ENCODE measurements around the gene MEGF10. TPM values are rescaled to one million over a fixed set of nuclear protein-coding genes. Genes with fewer than 3 reads are reported as not detected.
A peak's percentile ranks its signal among the peaks of the same experiment; 100 is the strongest.
"Not testable (repeated sequence)": the region's sequence is repeated elsewhere in the genome, so short reads cannot be mapped to it uniquely, and the experiment has no call there.

MEGF10 gene
- polyA plus RNA-seq: under 1 TPM in 2 of 4 donors, not detected in 2; 0.31 to 0.35 TPM
- long read RNA-seq, donor 1: 0 reads
- long read RNA-seq, donor 2: 0 reads
- long read RNA-seq, donor 3: 0 reads
- long read RNA-seq, donor 4: 0 reads
- long read RNA-seq, donor 5: 0 reads
- long read RNA-seq, donor 6: 0 reads
- long read RNA-seq, donor 7: 0 reads
- long read RNA-seq, donor 8: 0 reads
- long read RNA-seq, donor 9: 0 reads
- long read RNA-seq, donor 10: 0 reads

- DNase-seq: peak; percentile 32 to 64
- Histone ChIP-seq H3K36me3 (ENCODE audit: control insufficient read depth in 3 of 3, insufficient read depth in 2 of 3, low read depth in 1 of 3, low read length in 3 of 3) (no peaks in the 10 kb centered on the region), H3K9me3 (ENCODE audit: control insufficient read depth in 2 of 2, insufficient read depth in 1 of 2, low read depth in 1 of 2, low read length in 1 of 2) (no peaks in the 10 kb centered on the region), H3K27ac (ENCODE audit: low read depth in 1 of 3, low read length in 2 of 3) (no peak within 1 kb of the TSS), H3K4me3 (ENCODE audit: low read depth in 1 of 3, low read length in 3 of 3) (peak within 1 kb of the TSS in 2 of 3 donors; percentile 39 to 47), H3K4me1 (ENCODE audit: control insufficient read depth in 3 of 3, insufficient read depth in 2 of 3, low read depth in 1 of 3, low read length in 2 of 3) (peaks cover 0 to 7% (median 0%) of the 10 kb centered on the region in 3 donors), H3K27me3 (ENCODE audit: control insufficient read depth in 3 of 3, insufficient read depth in 3 of 3, low read length in 3 of 3) (peaks cover 2 to 13% (median 10%) of the 10 kb centered on the region in 3 donors)
- FAIRE-seq: no peak
- WGBS, 3 donors: 0 to 3% (median 2%) methylated on average over 58 to 61 of the region's 61 CpGs
Measured at GRCh38 chr5:127290019-127290945, at the start of gene MEGF10. Gene MEGF10, plus strand, starts transcription at chr5:127290796. Its CDS starts 40,513 bp downstream, at chr5:127331309.

- DNase-seq: no peak
- WGBS, 3 donors: 21 to 51% (median 49%) methylated on average over 1 of the region's 1 CpG
Measured at GRCh38 chr5:127243011-127243410, 47.6 kb upstream of the MEGF10 start.

GRCh38 chr5:127254729-127255284 is 35.8 kb upstream of the MEGF10 start:
- Histone ChIP-seq H3K36me3 (ENCODE audit: control insufficient read depth in 3 of 3, insufficient read depth in 2 of 3, low read depth in 1 of 3, low read length in 3 of 3) (no peaks in the 10 kb centered on the region), H3K4me3 (ENCODE audit: low read depth in 1 of 3, low read length in 3 of 3) (no peak overlapping the region), H3K27ac (ENCODE audit: low read depth in 1 of 3, low read length in 2 of 3) (no peak overlapping the region), H3K9me3 (ENCODE audit: control insufficient read depth in 2 of 2, insufficient read depth in 1 of 2, low read depth in 1 of 2, low read length in 1 of 2) (peaks cover 2 to 18% of the 10 kb centered on the region in 2 donors), H3K4me1 (ENCODE audit: control insufficient read depth in 3 of 3, insufficient read depth in 2 of 3, low read depth in 1 of 3, low read length in 2 of 3) (no peaks in the 10 kb centered on the region), H3K27me3 (ENCODE audit: control insufficient read depth in 3 of 3, insufficient read depth in 3 of 3, low read length in 3 of 3) (no peaks in the 10 kb centered on the region)
- 96 to 98% (median 97%) methylated on average over 3 of the region's 3 CpGs for WGBS, 3 donors
- no peak for DNase-seq
- FAIRE-seq: no peak

More at GRCh38 chr5:127243011-127243410, 47.6 kb upstream of the MEGF10 start:
- Histone ChIP-seq H3K36me3 (ENCODE audit: control insufficient read depth in 3 of 3, insufficient read depth in 2 of 3, low read depth in 1 of 3, low read length in 3 of 3) (no peaks in the 10 kb centered on the region), H3K9me3 (ENCODE audit: control insufficient read depth in 2 of 2, insufficient read depth in 1 of 2, low read depth in 1 of 2, low read length in 1 of 2) (peaks cover 0 to 4% of the 10 kb centered on the region in 2 donors), H3K27me3 (ENCODE audit: control insufficient read depth in 3 of 3, insufficient read depth in 3 of 3, low read length in 3 of 3) (no peaks in the 10 kb centered on the region), H3K27ac (ENCODE audit: low read depth in 1 of 3, low read length in 2 of 3) (no peak overlapping the region), H3K4me1 (ENCODE audit: control insufficient read depth in 3 of 3, insufficient read depth in 2 of 3, low read depth in 1 of 3, low read length in 2 of 3) (no peaks in the 10 kb centered on the region), H3K4me3 (ENCODE audit: low read depth in 1 of 3, low read length in 3 of 3) (no peak overlapping the region)
- no peak for FAIRE-seq

- Histone ChIP-seq H3K36me3 (ENCODE audit: control insufficient read depth in 3 of 3, insufficient read depth in 2 of 3, low read depth in 1 of 3, low read length in 3 of 3) (no peaks in the 10 kb centered on the region), H3K27ac (ENCODE audit: low read depth in 1 of 3, low read length in 2 of 3) (no peak overlapping the region), H3K9me3 (ENCODE audit: control insufficient read depth in 2 of 2, insufficient read depth in 1 of 2, low read depth in 1 of 2, low read length in 1 of 2) (peaks cover 2 to 18% of the 10 kb centered on the region in 2 donors), H3K4me3 (ENCODE audit: low read depth in 1 of 3, low read length in 3 of 3) (no peak overlapping the region), H3K27me3 (ENCODE audit: control insufficient read depth in 3 of 3, insufficient read depth in 3 of 3, low read length in 3 of 3) (no peaks in the 10 kb centered on the region), H3K4me1 (ENCODE audit: control insufficient read depth in 3 of 3, insufficient read depth in 2 of 3, low read depth in 1 of 3, low read length in 2 of 3) (no peaks in the 10 kb centered on the region)
- 35 to 65% (median 60%) methylated on average over 2 of the region's 2 CpGs for whole genome bisulfite sequencing, 3 donors
- DNase-seq (peak; percentile 7 to 51), FAIRE-seq (no peak)
Measured at GRCh38 chr5:127256886-127257597, 33.6 kb upstream of the MEGF10 start.

GRCh38 chr5:127260686-127261085 is 29.9 kb upstream of the MEGF10 start:
- no peak overlapping the region for H3K27ac ChIP-seq (ENCODE audit: low read depth in 1 of 3, low read length in 2 of 3)
- no peaks in the 10 kb centered on the region for H3K4me1 ChIP-seq (ENCODE audit: control insufficient read depth in 3 of 3, insufficient read depth in 2 of 3, low read depth in 1 of 3, low read length in 2 of 3)
- peaks cover 0 to 8% of the 10 kb centered on the region in 2 donors for H3K9me3 ChIP-seq (ENCODE audit: control insufficient read depth in 2 of 2, insufficient read depth in 1 of 2, low read depth in 1 of 2, low read length in 1 of 2)
- H3K27me3 ChIP-seq (ENCODE audit: control insufficient read depth in 3 of 3, insufficient read depth in 3 of 3, low read length in 3 of 3): no peaks in the 10 kb centered on the region
- FAIRE-seq (no peak), DNase-seq (no peak)
- H3K36me3 ChIP-seq (ENCODE audit: control insufficient read depth in 3 of 3, insufficient read depth in 2 of 3, low read depth in 1 of 3, low read length in 3 of 3): no peaks in the 10 kb centered on the region
- 80 to 86% (median 82%) methylated on average over 3 of the region's 3 CpGs for WGBS, 3 donors
- no peak overlapping the region for H3K4me3 ChIP-seq (ENCODE audit: low read depth in 1 of 3, low read length in 3 of 3)

- H3K27me3 ChIP-seq (ENCODE audit: control insufficient read depth in 3 of 3, insufficient read depth in 3 of 3, low read length in 3 of 3); H3K27ac ChIP-seq (ENCODE audit: low read depth in 1 of 3, low read length in 2 of 3); DNase-seq; H3K36me3 ChIP-seq (ENCODE audit: control insufficient read depth in 3 of 3, insufficient read depth in 2 of 3, low read depth in 1 of 3, low read length in 3 of 3); H3K4me1 ChIP-seq (ENCODE audit: control insufficient read depth in 3 of 3, insufficient read depth in 2 of 3, low read depth in 1 of 3, low read length in 2 of 3); H3K9me3 ChIP-seq (ENCODE audit: control insufficient read depth in 2 of 2, insufficient read depth in 1 of 2, low read depth in 1 of 2, low read length in 1 of 2); FAIRE-seq; H3K4me3 ChIP-seq (ENCODE audit: low read depth in 1 of 3, low read length in 3 of 3): not testable (repeated sequence)
- 100% methylated on average over 1 of the region's 1 CpG; no CpG with 5 or more reads in 1 of the 3 donors for WGBS, 3 donors
Measured at GRCh38 chr5:127265473-127265872, 25.1 kb upstream of the MEGF10 start.

- not testable (repeated sequence) for H3K4me3 ChIP-seq (ENCODE audit: low read depth in 1 of 3, low read length in 3 of 3); DNase-seq; H3K9me3 ChIP-seq (ENCODE audit: control insufficient read depth in 2 of 2, insufficient read depth in 1 of 2, low read depth in 1 of 2, low read length in 1 of 2); H3K4me1 ChIP-seq (ENCODE audit: control insufficient read depth in 3 of 3, insufficient read depth in 2 of 3, low read depth in 1 of 3, low read length in 2 of 3); H3K36me3 ChIP-seq (ENCODE audit: control insufficient read depth in 3 of 3, insufficient read depth in 2 of 3, low read depth in 1 of 3, low read length in 3 of 3); H3K27ac ChIP-seq (ENCODE audit: low read depth in 1 of 3, low read length in 2 of 3); FAIRE-seq; H3K27me3 ChIP-seq (ENCODE audit: control insufficient read depth in 3 of 3, insufficient read depth in 3 of 3, low read length in 3 of 3)
- WGBS, 3 donors: 31 to 54% (median 43%) methylated on average over 9 of the region's 9 CpGs
Measured at GRCh38 chr5:127268342-127268741, 22.3 kb upstream of the MEGF10 start.

- H3K36me3 ChIP-seq (ENCODE audit: control insufficient read depth in 3 of 3, insufficient read depth in 2 of 3, low read depth in 1 of 3, low read length in 3 of 3); FAIRE-seq; DNase-seq; H3K9me3 ChIP-seq (ENCODE audit: control insufficient read depth in 2 of 2, insufficient read depth in 1 of 2, low read depth in 1 of 2, low read length in 1 of 2); H3K27ac ChIP-seq (ENCODE audit: low read depth in 1 of 3, low read length in 2 of 3); H3K27me3 ChIP-seq (ENCODE audit: control insufficient read depth in 3 of 3, insufficient read depth in 3 of 3, low read length in 3 of 3); H3K4me1 ChIP-seq (ENCODE audit: control insufficient read depth in 3 of 3, insufficient read depth in 2 of 3, low read depth in 1 of 3, low read length in 2 of 3); H3K4me3 ChIP-seq (ENCODE audit: low read depth in 1 of 3, low read length in 3 of 3): not testable (repeated sequence)
- 91 to 93% (median 92%) methylated on average over 4 of the region's 4 CpGs for WGBS, 3 donors
Measured at GRCh38 chr5:127270713-127271112, 19.9 kb upstream of the MEGF10 start.
